Measurements from ENCODE around the gene PROSER2.

PROSER2 gene

GRCh38 chr10:11908536-11908935 is 85.4 kb downstream of the PROSER2 start:
- DNase-seq (ENCODE audit: low read depth) = no peak

GRCh38 chr10:11908991-11909390 is 85.8 kb downstream of the PROSER2 start:
- no peak for DNase-seq (ENCODE audit: low read depth)

GRCh38 chr10:11909618-11910017 is 86.5 kb downstream of the PROSER2 start:
- DNase-seq (ENCODE audit: low read depth) = no peak

GRCh38 chr10:11910102-11910501 is 86.9 kb downstream of the PROSER2 start:
- no peak for DNase-seq (ENCODE audit: low read depth)

- no peak for DNase-seq (ENCODE audit: low read depth)
Observed at GRCh38 chr10:11913079-11913641, 90.0 kb downstream of the PROSER2 start.

- DNase-seq (ENCODE audit: low read depth) = no peak
Observed at GRCh38 chr10:11918384-11918783, 95.2 kb downstream of the PROSER2 start.

GRCh38 chr10:11919271-11919670 is 96.1 kb downstream of the PROSER2 start:
- DNase-seq (ENCODE audit: low read depth) = no peak
